Measurements from ENCODE around the gene TIMM44. TPM values are rescaled to one million over a fixed set of nuclear protein-coding genes. Genes with fewer than 3 reads are reported as not detected.
A peak's percentile ranks its signal among the peaks of the same experiment; 100 is the strongest.

Gene TIMM44
- total RNA-seq, 1 experiment from 2014 or later = 114 TPM

GRCh38 chr19:7989071-7989575 is 45.7 kb upstream of the TIMM44 start:
- Histone ChIP-seq H3K18ac (ENCODE audit: insufficient read length, low read depth, low read length) (no peak overlapping the region), H3K23me2 (ENCODE audit: insufficient read length, low read depth, low read length, poor library complexity, severe bottlenecking) (no peaks in the 10 kb centered on the region), H3K27ac (ENCODE audit: insufficient read length, low read depth, low read length) (no peak overlapping the region), H3K14ac (ENCODE audit: insufficient read depth, low read length) (no peak overlapping the region), H3K56ac (ENCODE audit: insufficient read length, low read depth, low read length) (no peak overlapping the region), H2AFZ (ENCODE audit: low read length) (no peak overlapping the region), H4K20me1 (ENCODE audit: control insufficient read depth, insufficient read depth, insufficient read length) (peaks cover 2% of the 10 kb centered on the region), H3K79me2 (ENCODE audit: insufficient read depth, low read length) (peaks cover 12% of the 10 kb centered on the region; the same call in 1 of the 2 replicates), H2AK5ac (ENCODE audit: insufficient read length, low read length) (no peak overlapping the region), H3T11ph (ENCODE audit: low read length) (no peak overlapping the region), H3K9me3 (ENCODE audit: control insufficient read depth, low read depth, low read length) (no peaks in the 10 kb centered on the region), H3K4ac (ENCODE audit: low read depth, low read length) (no peak overlapping the region), H4K91ac (ENCODE audit: insufficient read length, low read depth, low read length) (no peak overlapping the region), H2BK5ac (ENCODE audit: insufficient read length, low read length) (no peak overlapping the region), H3K4me2 (ENCODE audit: insufficient read depth, insufficient read length, low read length) (no peak overlapping the region), H2BK12ac (ENCODE audit: insufficient read length, low read depth, low read length) (no peak overlapping the region), H2BK120ac (ENCODE audit: low read depth, low read length, poor library complexity, severe bottlenecking) (no peak overlapping the region), H2BK20ac (ENCODE audit: low read depth, low read length, poor library complexity, severe bottlenecking) (no peak overlapping the region), H4K5ac (ENCODE audit: insufficient read length, low read depth, low read length) (no peak overlapping the region), H3K23ac (ENCODE audit: insufficient read length, low read depth, low read length) (no peak overlapping the region), H4K8ac (replicated peaks; ENCODE audit: insufficient read length, low read depth, low read length) (no peak overlapping the region), H3K79me1 (ENCODE audit: insufficient read depth, low read depth, low read length, poor library complexity, severe bottlenecking) (peaks cover 11% of the 10 kb centered on the region), H3K4me1 (ENCODE audit: insufficient read depth, low read length) (no peaks in the 10 kb centered on the region), H3K9ac (ENCODE audit: extremely low read depth, insufficient read length, low read length) (no peak overlapping the region), H3K27me3 (ENCODE audit: insufficient read depth, low read length) (no peaks in the 10 kb centered on the region), H2BK15ac (ENCODE audit: low read depth, low read length) (no peak overlapping the region)
- Mint-ChIP-seq H3K4me3 (no peak overlapping the region), H3K36me3 (ENCODE audit: insufficient read depth in 1 of 3, low read depth in 3 of 3) (peaks cover 44 to 80% (median 68%) of the 10 kb centered on the region in 3 experiments), H3K9me3 (no peaks in the 10 kb centered on the region), H3K4me1 (peaks cover 7 to 9% of the 10 kb centered on the region in 2 experiments), H3K27me3 (ENCODE audit: low read depth) (no peaks in the 10 kb centered on the region), H3K27ac (peak overlapping the region in 2 of 3 experiments; percentile 70 to 83; a peak in 3 of 7 replicates)
- TF ChIP-seq CTCF (conservative IDR thresholded peaks at IDR 0.05) = no peak
- no peak for DNase-seq
- no CpG with 5 or more reads among the region's 12 CpGs for WGBS (ENCODE audit: extremely low coverage, insufficient read length, low lambda C conversion rate)
